ENCODE measurements around the gene C10orf143. TPM values are rescaled to one million over a fixed set of nuclear protein-coding genes. Genes with fewer than 3 reads are reported as not detected.

C10orf143 gene
- total and polyA plus RNA-seq, 4 donors, result 3.0 to 9.0 (median 4.8) TPM

GRCh38 chr10:130138479-130138866 lies 27.8 kb upstream of the C10orf143 start:
- Histone ChIP-seq H3K9me3 (ENCODE audit: control insufficient read depth in 4 of 4, insufficient read depth in 3 of 4, low read length in 3 of 4) (no peaks in the 10 kb centered on the region), H3K9ac (ENCODE audit: insufficient read depth in 1 of 2, low read length in 2 of 2) (no peak overlapping the region), H3K36me3 (ENCODE audit: control insufficient read depth in 4 of 4, insufficient read depth in 4 of 4, low read length in 4 of 4) (peaks cover 0 to 5% (median 2%) of the 10 kb centered on the region in 4 donors), H3K27me3 (ENCODE audit: control insufficient read depth in 3 of 3, insufficient read depth in 3 of 3, low read length in 2 of 3) (no peaks in the 10 kb centered on the region), H3K27ac (ENCODE audit: low read depth in 1 of 2, low read length in 1 of 2) (peak overlapping the region in 1 of 2 donors; percentile 30), H3K4me1 (ENCODE audit: control insufficient read depth in 5 of 5, insufficient read depth in 5 of 5, low read length in 5 of 5) (peaks cover 8 to 23% (median 21%) of the 10 kb centered on the region in 5 donors), H3K4me3 (no peak overlapping the region)
- 60 to 76% methylated on average over 3 of the region's 3 CpGs for WGBS, 2 donors
- no peak for TF ChIP-seq CTCF (IDR thresholded peaks at IDR 0.05; ENCODE audit: control extremely low read depth, extremely low read depth)
- ATAC-seq (ENCODE audit: insufficient read depth, low FRiP score) (peak; percentile 20), DNase-seq (peak in 2 of 3 donors; percentile 6 to 21)

GRCh38 chr10:130137659-130138478 lies 27.2 kb upstream of the C10orf143 start:
- no peak for TF ChIP-seq CTCF (IDR thresholded peaks at IDR 0.05; ENCODE audit: control extremely low read depth, extremely low read depth)
- no peaks in the 10 kb centered on the region for H3K9me3 ChIP-seq (ENCODE audit: control insufficient read depth in 4 of 4, insufficient read depth in 3 of 4, low read length in 3 of 4)
- H3K36me3 ChIP-seq (ENCODE audit: control insufficient read depth in 4 of 4, insufficient read depth in 4 of 4, low read length in 4 of 4), result peaks cover 0 to 5% (median 2%) of the 10 kb centered on the region in 4 donors
- no peak overlapping the region for H3K4me3 ChIP-seq
- DNase-seq, result no peak
- no peak overlapping the region for H3K9ac ChIP-seq (ENCODE audit: insufficient read depth in 1 of 2, low read length in 2 of 2)
- ATAC-seq (ENCODE audit: insufficient read depth, low FRiP score), result no peak
- peaks cover 8 to 23% (median 21%) of the 10 kb centered on the region in 5 donors for H3K4me1 ChIP-seq (ENCODE audit: control insufficient read depth in 5 of 5, insufficient read depth in 5 of 5, low read length in 5 of 5)
- H3K27me3 ChIP-seq (ENCODE audit: control insufficient read depth in 3 of 3, insufficient read depth in 3 of 3, low read length in 2 of 3), result no peaks in the 10 kb centered on the region
- 89 to 91% methylated on average over 28 of the region's 28 CpGs for WGBS, 2 donors
- peak overlapping the region; percentile 30 to 53 for H3K27ac ChIP-seq (ENCODE audit: low read depth in 1 of 2, low read length in 1 of 2)

- Histone ChIP-seq H3K27ac (ENCODE audit: low read depth in 1 of 2, low read length in 1 of 2) (peak overlapping the region; percentile 87 to 90), H3K9ac (ENCODE audit: insufficient read depth in 1 of 2, low read length in 2 of 2) (peak overlapping the region in 1 of 2 donors; percentile 74), H3K9me3 (ENCODE audit: control insufficient read depth in 4 of 4, insufficient read depth in 3 of 4, low read length in 3 of 4) (no peaks in the 10 kb centered on the region), H3K36me3 (ENCODE audit: control insufficient read depth in 4 of 4, insufficient read depth in 4 of 4, low read length in 4 of 4) (peaks cover 0 to 3% (median 2%) of the 10 kb centered on the region in 4 donors), H3K4me1 (ENCODE audit: control insufficient read depth in 5 of 5, insufficient read depth in 5 of 5, low read length in 5 of 5) (peaks cover 6 to 23% (median 20%) of the 10 kb centered on the region in 5 donors), H3K4me3 (peak overlapping the region; percentile 99), H3K27me3 (ENCODE audit: control insufficient read depth in 3 of 3, insufficient read depth in 3 of 3, low read length in 2 of 3) (no peaks in the 10 kb centered on the region)
- 6% methylated on average over 10 of the region's 10 CpGs for WGBS, 2 donors
- no peak for ATAC-seq (ENCODE audit: insufficient read depth, low FRiP score)
- DNase-seq, result peak; percentile 16 to 23 (median 18)
- no peak for TF ChIP-seq CTCF (IDR thresholded peaks at IDR 0.05; ENCODE audit: control extremely low read depth, extremely low read depth)
These were observed 26.4 kb upstream of the C10orf143 start for GRCh38 chr10:130137090-130137448.
